NCI-H2081 treated with DMSO at 0.1 percent for 48 hours (cell line): ENCODE data around the gene SLIT3.

ENCODE experiments used
- DNase-seq: peaks from one replicate; lab custom pipeline; 2025; lab: John Stamatoyannopoulos, UW

The SLIT3 gene

DNA sequence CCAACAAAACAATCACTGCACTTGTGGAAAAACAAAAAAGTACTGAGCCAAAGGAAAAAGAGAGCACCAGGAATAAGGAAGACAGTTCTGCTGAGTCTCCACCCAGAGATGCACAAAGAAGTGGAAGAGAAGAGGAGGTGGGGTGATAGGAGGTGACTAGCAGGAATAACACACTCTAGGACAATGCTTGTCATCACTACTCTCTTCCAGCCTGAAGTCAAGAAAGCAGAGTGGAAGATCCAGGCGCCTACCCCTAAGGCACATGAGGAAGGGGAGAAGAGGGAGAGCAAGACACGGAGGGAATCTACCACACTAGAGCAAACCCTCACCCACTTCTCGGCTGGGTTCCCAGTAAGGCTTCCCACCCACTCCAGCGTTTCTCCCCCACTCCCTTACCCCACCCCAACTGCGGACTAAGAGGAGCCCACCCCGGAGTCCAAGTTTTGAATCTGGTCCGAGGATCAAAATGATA is 1.7 kb downstream of the SLIT3 start:
- no peak for DNase-seq

DNA sequence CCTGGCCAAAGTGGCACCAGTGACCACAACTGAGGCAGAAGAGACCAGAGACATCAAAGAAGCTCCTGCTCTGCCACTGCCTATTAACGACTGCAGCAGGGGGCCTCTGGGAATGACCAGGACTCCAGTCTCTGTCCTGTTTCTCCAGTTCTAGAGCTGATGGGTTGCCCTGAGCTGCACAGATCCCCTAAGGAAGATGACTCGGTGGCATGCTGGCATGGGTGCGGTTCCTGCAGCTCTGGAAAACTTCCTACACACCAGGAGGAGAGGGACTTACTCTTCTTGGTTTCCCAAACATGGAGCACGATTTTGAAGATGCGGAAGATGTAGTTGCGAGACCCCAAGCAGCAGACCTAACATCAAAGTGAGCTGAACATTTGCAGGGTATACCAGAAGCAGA is 2.7 kb downstream of the SLIT3 start:
- no peak for DNase-seq

DNA sequence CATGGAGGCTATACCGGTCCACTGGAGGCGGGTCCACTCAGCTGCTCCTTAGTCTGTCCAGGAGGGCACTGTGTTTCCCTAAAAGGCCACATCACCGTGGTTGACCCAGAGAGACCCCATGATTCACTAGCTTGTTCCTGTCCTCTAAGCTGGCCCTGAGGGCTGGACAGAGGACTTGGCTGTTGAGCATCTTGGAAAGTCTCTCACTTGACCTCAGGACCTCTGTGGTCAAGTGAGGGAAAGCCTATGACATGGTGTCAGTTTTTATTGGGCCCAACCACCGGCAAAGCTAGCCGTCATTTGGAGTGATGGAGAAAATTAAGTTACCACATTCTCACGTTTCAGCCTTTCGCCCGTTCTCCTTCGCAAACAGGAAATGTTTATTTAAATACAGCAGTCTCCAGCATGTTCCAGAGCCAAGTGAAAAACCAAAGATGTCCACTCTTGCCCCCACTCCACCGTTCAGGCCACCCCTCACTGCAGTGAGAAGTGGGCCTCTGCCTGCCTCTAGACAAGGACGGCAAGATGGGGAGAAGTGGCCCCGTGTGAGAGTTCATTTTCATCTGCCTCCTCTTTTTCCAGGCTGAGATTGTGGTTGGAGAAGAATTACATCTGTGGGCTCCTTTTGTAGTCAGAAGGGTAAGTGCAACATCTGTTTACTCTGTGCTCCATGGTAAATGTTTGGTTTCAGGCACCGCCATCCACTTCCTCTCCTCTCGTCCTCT is 4.4 kb downstream of the SLIT3 start:
- no peak for DNase-seq

DNA sequence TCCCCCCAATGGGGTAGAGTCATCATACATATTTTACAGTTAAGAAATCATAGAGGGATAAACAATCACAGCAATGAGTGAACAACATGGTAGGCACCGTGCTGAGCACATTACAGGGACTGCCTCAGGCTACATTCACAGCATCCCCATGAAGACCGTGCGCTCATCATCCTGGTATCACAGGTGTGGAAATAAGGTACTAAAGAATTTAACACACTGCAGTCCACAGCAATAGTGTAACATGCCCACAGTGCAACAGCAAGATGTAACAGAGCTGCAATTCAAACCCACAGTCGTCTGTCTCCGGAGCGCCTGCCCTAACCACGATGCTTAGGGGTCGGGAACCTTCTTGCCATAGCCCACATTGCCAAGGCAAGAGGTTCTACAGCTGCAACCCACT is 5.6 kb downstream of the SLIT3 start:
- DNase-seq = no peak

DNA sequence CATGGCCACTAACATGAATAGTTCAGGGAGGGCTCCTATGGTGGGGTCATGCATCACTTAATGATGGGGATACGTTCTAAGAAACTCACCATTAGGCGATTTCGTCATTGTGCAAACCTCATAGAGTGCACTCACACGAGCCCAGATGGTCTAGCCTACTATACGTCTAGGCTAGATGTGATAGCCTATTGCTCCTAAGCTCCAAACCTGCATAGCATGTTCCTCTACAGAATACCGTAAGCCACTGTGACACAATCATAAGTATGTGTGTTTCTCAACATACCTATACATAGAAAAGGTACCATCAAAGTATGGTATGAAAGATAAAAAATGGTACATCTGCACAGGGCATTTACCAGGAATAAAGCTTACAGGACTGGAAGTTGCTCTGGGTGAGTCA is 6.3 kb downstream of the SLIT3 start:
- DNase-seq = no peak

DNA sequence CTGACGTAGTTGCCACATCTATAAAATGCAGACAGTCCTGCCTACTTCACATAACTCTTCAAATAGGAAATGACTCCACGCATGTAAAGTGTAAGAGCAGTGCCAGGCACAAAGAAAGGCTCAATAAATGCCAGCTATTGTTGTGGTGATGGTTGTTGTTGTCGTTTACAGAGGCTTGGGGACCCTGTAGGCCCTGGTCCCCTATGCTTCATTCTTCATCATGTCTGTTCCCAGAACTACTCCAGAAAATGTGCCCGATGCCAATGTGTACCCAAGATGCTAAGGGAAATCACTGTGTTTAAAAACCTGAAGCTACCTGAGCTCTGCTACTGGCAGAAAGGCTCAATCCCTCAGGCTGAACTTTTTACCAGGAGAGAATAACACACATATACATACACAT is 9.1 kb downstream of the SLIT3 start:
- DNase-seq = no peak

DNA sequence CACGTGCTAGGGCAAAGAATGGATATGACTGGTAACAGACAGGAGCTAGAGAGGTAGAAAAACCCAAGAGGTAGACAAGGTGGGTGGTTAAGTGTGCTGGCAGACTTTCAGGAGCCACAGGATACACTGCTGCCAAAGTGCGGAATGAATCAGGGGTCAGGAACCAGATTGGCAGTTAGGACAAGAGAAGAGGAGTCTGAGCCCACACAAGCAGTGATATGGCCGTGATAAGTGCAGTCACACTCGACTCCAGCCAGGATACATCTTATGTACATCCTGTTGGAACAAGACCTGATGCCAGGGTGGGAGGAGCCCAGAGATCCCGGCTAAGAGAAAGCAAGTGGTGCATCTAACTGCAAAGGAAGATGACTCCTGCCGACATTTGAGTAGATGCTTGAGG is 10.0 kb downstream of the SLIT3 start:
- DNase-seq = no peak

DNA sequence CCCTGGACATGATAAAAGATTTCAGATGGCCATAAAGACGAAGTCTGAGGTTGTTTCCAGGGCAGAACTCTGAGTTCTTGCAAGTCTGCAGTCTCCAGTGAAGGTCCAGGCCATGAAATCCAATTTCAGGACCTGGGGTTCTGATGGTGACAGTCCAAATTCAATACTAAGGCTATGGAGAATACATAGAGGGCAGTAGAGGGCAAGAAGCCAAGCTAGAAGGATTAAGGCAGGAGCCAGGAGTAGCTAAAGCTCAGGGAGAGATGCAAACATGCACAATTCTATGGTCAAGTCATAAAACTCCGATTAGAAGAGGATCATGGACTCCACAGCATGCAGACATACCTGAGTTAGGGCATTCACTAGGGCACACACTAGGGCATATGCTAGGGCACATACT is 11.4 kb downstream of the SLIT3 start:
- DNase-seq = no peak

DNA sequence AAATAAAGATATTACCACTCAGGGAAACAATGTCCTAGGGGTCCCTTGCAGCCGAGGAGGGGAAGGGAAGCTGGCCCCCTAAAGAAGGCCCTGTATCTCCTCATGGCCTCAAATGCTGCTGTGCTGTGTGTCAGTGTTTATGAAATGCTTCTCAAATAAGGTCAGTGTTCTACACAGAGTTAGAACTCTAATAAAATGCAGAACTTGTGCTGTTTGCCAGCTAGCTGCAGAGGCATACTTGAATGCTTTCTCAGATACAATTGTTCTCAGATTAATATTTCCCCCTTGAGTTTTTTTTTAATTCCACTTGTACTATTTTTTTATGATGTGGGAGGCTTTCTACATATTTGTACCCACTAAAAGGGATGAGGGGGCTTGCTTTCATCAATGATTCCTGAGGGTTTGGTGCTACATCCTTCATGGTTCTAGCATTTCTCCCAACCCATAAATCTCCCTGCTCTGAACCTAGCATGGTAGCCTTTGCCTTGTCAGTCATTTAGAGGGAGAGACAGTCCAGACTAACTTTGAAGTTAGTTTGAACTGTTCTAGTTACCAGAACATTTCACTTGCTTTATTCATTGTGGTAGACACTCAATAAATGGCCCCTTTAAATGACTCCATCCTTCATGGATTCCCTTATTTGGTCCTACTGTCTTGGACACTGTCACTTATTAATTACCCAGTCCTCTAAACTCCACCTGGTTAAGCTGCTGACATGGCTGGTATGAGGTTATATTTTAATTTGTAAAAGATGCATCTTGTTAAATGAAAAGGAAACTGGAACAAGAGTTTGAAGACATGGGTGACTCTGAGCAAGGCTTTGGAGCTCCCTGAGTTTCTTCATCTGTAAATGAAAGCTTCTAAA is 12.6 kb downstream of the SLIT3 start:
- no peak for DNase-seq

DNA sequence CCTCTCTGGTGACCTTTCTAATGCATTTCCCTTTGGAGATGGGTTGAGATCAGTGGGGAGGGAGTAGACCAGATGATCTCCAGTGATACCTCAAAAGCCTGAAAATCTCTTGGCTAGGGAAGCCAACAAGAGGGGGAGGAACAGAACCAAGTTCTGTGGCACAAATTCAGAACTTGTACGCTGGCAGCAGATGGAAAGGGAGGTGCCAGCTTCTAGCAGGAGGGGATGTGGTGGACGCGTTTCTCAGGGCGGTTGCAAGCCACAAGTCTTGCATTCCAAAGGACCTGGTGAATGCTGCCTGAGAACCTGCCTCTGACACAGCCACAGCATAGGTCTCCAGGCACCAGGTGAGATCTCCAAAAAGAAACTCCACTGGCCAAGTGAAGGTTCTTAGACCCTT is 13.4 kb downstream of the SLIT3 start:
- DNase-seq = no peak

DNA sequence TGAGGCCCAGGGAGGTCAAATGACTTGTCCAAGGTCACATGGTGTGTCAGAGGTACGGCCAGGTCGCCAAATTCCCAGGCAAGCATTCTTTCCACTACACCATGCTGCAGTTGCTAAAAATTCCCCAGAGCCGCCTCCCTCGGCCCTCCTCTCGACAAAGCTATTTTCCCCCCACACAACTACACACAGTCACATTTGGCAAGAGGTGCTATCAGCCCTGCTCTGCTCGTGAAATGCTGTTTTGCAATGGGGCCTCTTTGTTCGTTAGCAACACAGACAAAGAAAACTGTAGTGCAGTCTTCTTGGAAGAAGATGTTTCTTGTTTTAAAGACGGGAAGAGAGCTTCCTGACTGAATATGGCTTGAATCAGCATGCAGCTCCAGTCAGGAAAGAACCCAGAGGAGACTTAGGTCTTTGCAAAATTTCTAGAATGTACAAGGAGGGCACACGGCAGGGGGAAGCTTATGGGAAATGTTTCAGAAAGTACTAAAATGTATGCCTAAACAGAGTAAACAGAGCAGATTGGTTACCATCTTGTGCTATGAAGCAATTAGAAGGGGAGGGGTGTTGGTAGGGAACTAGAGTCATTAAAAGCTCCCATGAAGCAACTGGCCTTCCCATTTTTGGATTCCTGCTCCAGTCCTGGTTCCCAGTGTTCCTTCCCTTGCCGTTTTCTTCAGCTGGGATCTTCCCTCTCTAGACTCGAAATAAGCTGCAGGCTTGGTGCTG is 14.2 kb downstream of the SLIT3 start:
- no peak for DNase-seq

DNA sequence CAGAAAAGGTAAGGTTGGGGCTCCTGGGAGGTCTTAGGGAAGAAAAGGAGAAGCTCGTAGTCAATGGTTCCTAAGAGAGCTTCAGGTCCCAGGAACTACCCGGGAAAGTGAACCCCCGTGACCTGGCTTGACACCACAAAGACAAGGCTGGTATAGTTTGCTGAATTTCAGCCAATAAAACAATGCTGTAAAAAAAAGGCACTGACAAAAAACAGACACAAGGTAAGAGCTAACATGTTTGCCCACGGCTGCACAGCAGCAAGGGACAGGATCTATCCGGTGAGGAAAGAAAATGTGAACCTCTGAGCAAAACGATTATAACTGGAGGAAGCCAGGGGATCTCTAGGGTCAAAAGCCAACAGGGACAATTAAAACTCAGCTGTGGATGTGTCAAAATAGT is 17.1 kb downstream of the SLIT3 start:
- no peak for DNase-seq

DNA sequence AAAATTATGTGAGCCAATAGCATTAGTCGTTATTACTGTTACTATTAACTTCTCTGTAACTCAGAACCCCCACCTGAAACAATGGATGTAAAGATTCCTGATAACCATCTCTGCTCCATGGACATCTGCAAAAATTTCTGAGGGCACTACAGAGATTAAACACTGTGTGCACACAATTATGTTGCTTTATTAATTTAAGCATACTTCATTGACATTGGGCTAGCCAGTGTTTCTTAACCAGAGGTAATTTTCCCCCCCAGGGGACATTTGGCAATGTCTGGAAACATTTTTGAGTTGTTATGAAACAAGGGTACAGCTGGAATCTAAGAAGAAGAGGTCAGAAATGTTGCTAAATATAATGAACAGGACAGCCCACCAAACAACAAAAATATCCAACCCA is 19.3 kb downstream of the SLIT3 start:
- DNase-seq = no peak

DNA sequence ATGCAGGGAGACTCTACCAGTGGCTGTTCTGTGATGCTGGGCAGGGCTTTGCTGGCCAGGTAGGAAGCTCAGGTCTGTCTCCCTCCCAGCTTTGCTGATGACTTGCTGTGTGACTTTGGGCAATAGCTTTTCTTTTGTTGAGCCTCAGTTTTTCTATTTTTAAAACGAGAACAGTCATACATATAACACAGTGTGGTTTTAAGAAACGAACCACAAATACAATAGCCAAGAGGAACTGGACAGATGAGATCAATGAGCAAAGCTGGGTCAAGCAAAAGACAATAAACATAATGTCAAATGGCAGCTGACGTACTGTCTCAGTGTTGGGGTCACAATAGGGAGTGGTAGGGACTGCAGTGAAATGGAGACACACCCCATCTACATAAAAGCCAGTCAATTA is 20.2 kb downstream of the SLIT3 start:
- no peak for DNase-seq

DNA sequence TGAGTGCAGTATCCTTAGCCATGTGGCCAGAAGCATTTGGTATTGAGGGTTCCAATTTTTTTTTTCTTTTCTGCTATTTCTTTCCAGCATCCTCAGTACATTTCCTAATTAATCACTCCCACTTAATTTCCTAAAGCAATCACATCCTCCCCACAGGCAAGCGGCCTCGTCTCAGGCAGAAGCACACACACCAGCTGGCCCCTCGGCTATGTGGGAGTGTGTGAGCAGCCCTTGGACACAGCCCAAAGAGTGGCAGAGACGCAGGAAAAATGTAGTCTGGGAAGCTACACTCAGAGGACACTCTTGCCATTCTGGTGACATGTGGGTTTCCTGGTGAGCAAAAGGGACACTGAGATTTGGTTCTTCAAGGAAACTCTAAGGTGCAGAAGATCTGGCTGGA is 20.7 kb downstream of the SLIT3 start:
- DNase-seq = no peak

DNA sequence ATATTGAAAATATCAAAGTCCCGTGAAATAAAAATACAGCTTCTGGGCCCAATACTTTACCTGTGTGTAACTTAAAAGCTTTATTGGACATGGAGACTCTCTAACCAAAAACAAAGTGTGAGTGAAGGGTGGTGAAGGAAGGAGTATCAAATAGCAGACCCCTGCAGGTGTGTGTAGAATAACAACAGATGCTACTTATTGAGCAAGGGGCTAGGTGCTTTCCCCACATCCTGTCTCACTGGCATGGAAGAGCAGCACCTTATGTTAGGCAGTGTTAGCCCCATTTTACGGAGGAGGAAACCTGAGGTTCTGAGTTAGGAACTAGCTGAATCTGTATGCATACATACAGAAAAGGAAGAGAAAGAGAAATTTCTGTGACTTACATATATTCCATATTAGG is 21.8 kb downstream of the SLIT3 start:
- DNase-seq = no peak

DNA sequence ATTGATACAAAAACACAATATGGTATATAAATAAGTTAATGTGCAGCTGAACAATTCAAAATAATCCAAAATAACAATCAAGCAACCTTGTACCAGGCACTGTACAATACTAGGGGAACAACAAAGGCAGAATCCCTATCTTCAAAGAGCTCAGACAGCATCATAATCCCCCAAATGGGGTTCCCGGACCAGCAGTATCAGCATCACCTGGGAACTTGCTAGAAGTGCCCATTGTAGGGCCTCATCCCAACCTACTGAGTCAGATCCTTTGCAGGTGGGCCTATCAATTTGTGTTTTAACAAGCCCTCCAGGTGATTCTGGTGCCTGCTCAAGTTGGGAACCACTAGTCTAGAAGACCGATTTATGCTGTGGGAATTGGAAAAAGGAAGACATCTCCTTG is 27.1 kb downstream of the SLIT3 start:
- DNase-seq = no peak

DNA sequence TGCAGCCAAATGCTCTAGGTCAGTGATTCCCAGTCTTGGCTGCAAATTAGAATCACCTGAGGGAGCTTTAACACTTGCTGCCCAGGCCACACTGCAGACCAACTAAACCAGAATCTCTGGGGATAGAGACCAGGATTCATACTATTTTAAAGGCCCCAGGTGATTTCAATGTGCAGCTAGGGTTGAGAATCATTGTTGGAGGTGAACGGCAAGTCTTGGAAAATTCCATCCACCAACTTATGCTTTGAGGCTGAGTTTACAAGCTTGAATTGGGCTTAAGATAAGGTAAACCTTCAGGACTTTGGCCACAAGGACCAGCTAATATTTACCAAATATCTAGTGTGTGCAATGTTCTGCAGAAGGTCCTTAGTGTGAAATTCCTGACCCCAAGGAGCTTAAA is 27.5 kb downstream of the SLIT3 start:
- no peak for DNase-seq

DNA sequence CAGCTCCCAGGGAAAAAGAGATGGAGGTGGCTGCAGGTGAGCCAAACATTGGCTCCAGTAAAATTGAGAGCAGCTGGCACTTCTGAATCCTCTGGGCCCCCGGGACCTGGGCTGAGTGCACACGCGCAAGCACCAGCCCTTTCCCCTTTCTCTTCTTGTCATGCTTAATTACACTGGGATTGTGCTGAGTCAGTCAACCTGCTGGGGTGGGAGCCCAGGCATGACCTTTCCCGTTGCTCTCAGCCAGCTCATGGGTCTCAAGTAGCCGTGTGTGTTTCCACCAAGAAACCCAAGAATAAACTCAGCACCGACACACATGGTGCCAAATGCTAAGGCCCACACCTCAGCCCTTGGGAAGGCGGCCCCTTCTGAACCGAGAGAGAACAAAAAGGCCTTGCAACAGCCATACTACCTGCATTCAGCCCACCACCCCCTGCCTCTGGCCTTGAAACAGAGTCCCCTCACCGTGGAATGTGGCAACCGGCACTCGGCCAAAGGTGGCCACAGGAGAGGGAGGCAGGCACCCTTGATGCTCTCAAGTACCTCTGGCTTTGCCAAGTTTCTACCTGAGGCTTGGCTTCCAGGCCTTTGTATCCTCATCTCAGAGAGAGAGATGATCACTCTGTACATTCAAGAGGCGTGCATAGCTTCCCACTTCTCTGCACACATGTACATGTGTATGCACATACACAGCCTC is 28.1 kb downstream of the SLIT3 start:
- DNase-seq = no peak

DNA sequence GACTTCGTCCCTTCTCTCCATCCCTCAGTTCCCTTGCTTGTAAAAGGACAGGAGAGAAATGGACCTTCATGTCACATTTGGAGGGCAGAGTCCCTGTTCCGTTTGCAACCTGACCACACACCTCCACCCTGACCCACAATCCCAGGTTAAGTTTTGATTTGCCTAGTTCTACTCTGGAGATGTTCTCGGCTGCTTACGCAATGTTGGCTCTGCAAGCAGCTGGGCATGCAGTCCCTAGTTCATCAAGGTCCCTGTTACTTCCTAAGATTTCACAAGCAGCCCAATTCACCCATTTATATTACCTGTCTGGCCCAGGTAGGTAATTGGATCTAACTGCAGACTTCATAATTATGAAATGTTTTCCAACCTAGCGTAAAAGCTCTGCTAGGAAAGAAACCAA is 28.8 kb downstream of the SLIT3 start:
- DNase-seq = no peak

DNA sequence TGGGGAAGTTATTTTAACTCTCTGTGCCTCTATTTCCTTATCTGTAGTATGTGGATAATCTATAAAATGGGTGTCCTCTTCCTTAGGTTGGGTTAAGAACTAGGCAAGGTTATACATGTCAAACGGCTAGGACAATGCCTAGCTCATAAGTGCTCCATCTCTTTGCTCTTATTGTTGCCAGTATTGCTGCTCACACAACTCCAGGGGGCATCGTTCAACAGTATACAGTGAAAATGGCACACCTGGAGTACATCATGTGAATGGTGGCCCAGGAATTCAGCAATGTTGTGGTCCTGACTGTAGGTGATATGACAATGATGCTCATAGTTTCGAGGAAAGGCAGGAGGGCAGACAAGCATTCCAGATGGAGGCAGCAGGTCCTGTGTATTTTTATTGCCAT is 30.1 kb downstream of the SLIT3 start:
- no peak for DNase-seq

DNA sequence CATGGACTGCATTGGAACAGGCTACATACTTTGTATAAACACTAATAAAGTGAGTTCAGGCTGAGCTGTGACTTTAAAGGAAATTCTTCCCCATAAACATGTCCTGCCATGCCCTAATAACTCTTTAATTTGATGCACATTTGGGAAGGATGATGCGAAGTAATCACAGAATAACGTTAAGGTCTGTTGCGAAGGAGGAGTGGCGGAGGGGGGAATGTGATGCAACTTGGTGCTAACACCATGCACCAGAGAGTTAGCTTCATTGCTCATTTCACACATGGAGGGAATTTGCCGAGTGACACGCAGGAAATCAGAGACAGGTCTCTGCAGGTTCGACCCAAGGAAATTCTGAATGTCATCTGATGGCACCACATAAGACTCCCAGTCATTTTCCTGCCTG is 32.9 kb downstream of the SLIT3 start:
- no peak for DNase-seq
